Osteoblast (primary cell): ENCODE results near the gene ESR1. TPM values are rescaled to one million over a fixed set of nuclear protein-coding genes. Genes with fewer than 3 reads are reported as not detected.
"Not testable (repeated sequence)": the region's sequence is repeated elsewhere in the genome, so short reads cannot be mapped to it uniquely, and the experiment has no call there.

Experiments
- DNase-seq: peaks from one replicate; pipeline ENCODE4 v3.0.0; 2011; ENCODE audit warnings: low spot score, mixed read lengths; ENCODE audit not compliant: insufficient read length; ENCODE audit errors: missing footprints
- H2AFZ ChIP-seq: 2 replicates; pipeline ENCODE4 v1.6.0; 2011; ENCODE audit warnings: mild to moderate bottlenecking, low read length
- H3K27ac ChIP-seq: 2 replicates; pipeline ENCODE4 v1.5.1; 2011; ENCODE audit warnings: mild to moderate bottlenecking, low read depth, low read length, moderate library complexity
- H3K27me3 ChIP-seq: 2 replicates; pipeline ENCODE4 v1.6.0; 2012; ENCODE audit warnings: mild to moderate bottlenecking, control low read depth, inconsistent platforms, low read length, moderate library complexity; ENCODE audit not compliant: insufficient read depth
- H3K36me3 ChIP-seq: 2 replicates; pipeline ENCODE4 v1.5.1; 2011; ENCODE audit warnings: mild to moderate bottlenecking, low read length, control low read depth, moderate library complexity; ENCODE audit not compliant: insufficient read depth
- H3K4me1 ChIP-seq: 2 replicates; pipeline ENCODE4 v1.5.1; 2011; ENCODE audit warnings: mild to moderate bottlenecking, low read length, control low read depth, moderate library complexity; ENCODE audit not compliant: insufficient read depth
- H3K4me2 ChIP-seq: 2 replicates; pipeline ENCODE4 v1.6.0; 2011; ENCODE audit warnings: mild to moderate bottlenecking, low read length; ENCODE audit not compliant: insufficient read depth
- H3K4me3 ChIP-seq: fragments of 200-600 bp; sonication (generic); 3 replicates; pipeline ENCODE4 v1.5.1; 2012; ENCODE audit warnings: mild to moderate bottlenecking, low read length, inconsistent platforms; ENCODE audit not compliant: insufficient read depth
- H3K79me2 ChIP-seq: 2 replicates; pipeline ENCODE4 v1.6.0; 2012; ENCODE audit warnings: mild to moderate bottlenecking, low read length, control low read depth, inconsistent platforms; ENCODE audit not compliant: insufficient read depth
- H3K9me3 ChIP-seq: 2 replicates; pipeline ENCODE4 v1.5.1; 2011; ENCODE audit warnings: low read depth, low read length, control low read depth
- H4K20me1 ChIP-seq: 2 replicates; pipeline ENCODE4 v1.6.0; 2012; ENCODE audit warnings: mild to moderate bottlenecking, low read length, control low read depth; ENCODE audit not compliant: insufficient read depth
- CTCF ChIP-seq: IDR thresholded peaks from 2 replicates; pipeline ENCODE4 v1.5.1; 2011; ENCODE audit warnings: mild to moderate bottlenecking, low read depth, low read length, moderate library complexity; ENCODE audit errors: extremely low read depth
- total RNA-seq: library from RNA; depleted of rRNA; stranded (reverse); fragments of >200 nt; gene quantifications from 2 replicates; pipeline ENCODE4 v1.2.3, GENCODE V29; 2012

The ESR1 gene
- total RNA-seq, 1 donor = 3.3 TPM

GRCh38 chr6:152068622-152069261, 261.3 kb downstream of the ESR1 start:
- no peaks in the 10 kb centered on the region for H3K27me3 ChIP-seq
- H3K4me3 ChIP-seq = no peak overlapping the region
- no peaks in the 10 kb centered on the region for H3K4me1 ChIP-seq
- DNase-seq = no peak
- TF ChIP-seq CTCF = no peak
- no peaks in the 10 kb centered on the region for H4K20me1 ChIP-seq
- no peaks in the 10 kb centered on the region for H3K36me3 ChIP-seq
- no peak overlapping the region for H3K27ac ChIP-seq
- H3K9me3 ChIP-seq = no peaks in the 10 kb centered on the region
- no peak overlapping the region for H3K4me2 ChIP-seq
- H3K79me2 ChIP-seq = no peaks in the 10 kb centered on the region
- no peak overlapping the region for H2AFZ ChIP-seq

GRCh38 chr6:152070556-152070955, 263.1 kb downstream of the ESR1 start:
- no peak for DNase-seq
- no peak for TF ChIP-seq CTCF

GRCh38 chr6:152071318-152071717, 263.8 kb downstream of the ESR1 start:
- Histone ChIP-seq H3K9me3 (no peaks in the 10 kb centered on the region), H3K4me2 (no peak overlapping the region), H4K20me1 (no peaks in the 10 kb centered on the region), H2AFZ (no peak overlapping the region), H3K4me1 (no peaks in the 10 kb centered on the region), H3K79me2 (no peaks in the 10 kb centered on the region), H3K27ac (no peak overlapping the region), H3K4me3 (no peak overlapping the region), H3K36me3 (no peaks in the 10 kb centered on the region), H3K27me3 (no peaks in the 10 kb centered on the region)
- no peak for TF ChIP-seq CTCF
- DNase-seq = no peak

More at GRCh38 chr6:152070556-152070955, 263.1 kb downstream of the ESR1 start:
- H4K20me1 ChIP-seq = no peaks in the 10 kb centered on the region
- no peak overlapping the region for H3K4me2 ChIP-seq
- no peak overlapping the region for H3K4me3 ChIP-seq
- H3K27me3 ChIP-seq = no peaks in the 10 kb centered on the region
- H3K4me1 ChIP-seq = no peaks in the 10 kb centered on the region
- H3K79me2 ChIP-seq = no peaks in the 10 kb centered on the region
- H2AFZ ChIP-seq = no peak overlapping the region
- H3K27ac ChIP-seq = no peak overlapping the region
- no peaks in the 10 kb centered on the region for H3K36me3 ChIP-seq
- H3K9me3 ChIP-seq = no peaks in the 10 kb centered on the region

GRCh38 chr6:152071843-152072242, 264.4 kb downstream of the ESR1 start:
- H3K27ac ChIP-seq = no peak overlapping the region
- no peak overlapping the region for H3K4me3 ChIP-seq
- no peak for TF ChIP-seq CTCF
- no peaks in the 10 kb centered on the region for H3K79me2 ChIP-seq
- H2AFZ ChIP-seq = no peak overlapping the region
- no peaks in the 10 kb centered on the region for H3K4me1 ChIP-seq
- H3K36me3 ChIP-seq = no peaks in the 10 kb centered on the region
- DNase-seq = no peak
- no peaks in the 10 kb centered on the region for H3K9me3 ChIP-seq
- no peaks in the 10 kb centered on the region for H4K20me1 ChIP-seq
- H3K27me3 ChIP-seq = no peaks in the 10 kb centered on the region
- no peak overlapping the region for H3K4me2 ChIP-seq

GRCh38 chr6:152076242-152076641, 268.8 kb downstream of the ESR1 start:
- H3K27ac ChIP-seq = not testable (repeated sequence)

More at GRCh38 chr6:152076242-152076641, 268.8 kb downstream of the ESR1 start:
- H2AFZ ChIP-seq, H3K79me2 ChIP-seq, H3K4me2 ChIP-seq, H3K27me3 ChIP-seq, H3K36me3 ChIP-seq, H3K4me1 ChIP-seq, H3K4me3 ChIP-seq, H3K9me3 ChIP-seq, H4K20me1 ChIP-seq, DNase-seq: not testable (repeated sequence)
